K562 (cell line): ENCODE measurements around the gene FSTL4.

ENCODE experiments used
- GATA2 ChIP-seq: sonication (generic); formaldehyde crosslinking; IDR thresholded peaks from 2 replicates; pipeline ENCODE4 v1.4.0; 2020; ENCODE audit warnings: mild to moderate bottlenecking, missing genetic modification reagents
- SP1 ChIP-seq: sonication (generic); formaldehyde crosslinking; IDR thresholded peaks from 2 replicates; pipeline ENCODE4 v1.8.1; 2022; ENCODE audit warnings: mild to moderate bottlenecking, missing genetic modification reagents
- ZNF584 ChIP-seq: fragments of 200-800 bp; sonication (Bioruptor generic); IDR thresholded peaks from 2 replicates; pipeline ENCODE4 v1.6.1; 2016; ENCODE audit warnings: low read depth, mild to moderate bottlenecking, missing genetic modification characterization, missing compliant biosample characterization
- TF ChIP-seq, protein P1 (sequence below), 2 experiments: fragments of 450-650 bp in 1 of 2; IDR thresholded peaks; 2 replicates each; pipeline ENCODE4 v1.6.1; 2011 to 2017; ENCODE audit warnings: low read depth in 2 of 2, antibody characterized with exemption in 1 of 2, borderline replicate concordance in 1 of 2, low read length in 1 of 2, mild to moderate bottlenecking in 1 of 2, mixed read lengths in 1 of 2; ENCODE audit not compliant: control insufficient read depth in 1 of 2

- TF ChIP-seq, protein P1, sequence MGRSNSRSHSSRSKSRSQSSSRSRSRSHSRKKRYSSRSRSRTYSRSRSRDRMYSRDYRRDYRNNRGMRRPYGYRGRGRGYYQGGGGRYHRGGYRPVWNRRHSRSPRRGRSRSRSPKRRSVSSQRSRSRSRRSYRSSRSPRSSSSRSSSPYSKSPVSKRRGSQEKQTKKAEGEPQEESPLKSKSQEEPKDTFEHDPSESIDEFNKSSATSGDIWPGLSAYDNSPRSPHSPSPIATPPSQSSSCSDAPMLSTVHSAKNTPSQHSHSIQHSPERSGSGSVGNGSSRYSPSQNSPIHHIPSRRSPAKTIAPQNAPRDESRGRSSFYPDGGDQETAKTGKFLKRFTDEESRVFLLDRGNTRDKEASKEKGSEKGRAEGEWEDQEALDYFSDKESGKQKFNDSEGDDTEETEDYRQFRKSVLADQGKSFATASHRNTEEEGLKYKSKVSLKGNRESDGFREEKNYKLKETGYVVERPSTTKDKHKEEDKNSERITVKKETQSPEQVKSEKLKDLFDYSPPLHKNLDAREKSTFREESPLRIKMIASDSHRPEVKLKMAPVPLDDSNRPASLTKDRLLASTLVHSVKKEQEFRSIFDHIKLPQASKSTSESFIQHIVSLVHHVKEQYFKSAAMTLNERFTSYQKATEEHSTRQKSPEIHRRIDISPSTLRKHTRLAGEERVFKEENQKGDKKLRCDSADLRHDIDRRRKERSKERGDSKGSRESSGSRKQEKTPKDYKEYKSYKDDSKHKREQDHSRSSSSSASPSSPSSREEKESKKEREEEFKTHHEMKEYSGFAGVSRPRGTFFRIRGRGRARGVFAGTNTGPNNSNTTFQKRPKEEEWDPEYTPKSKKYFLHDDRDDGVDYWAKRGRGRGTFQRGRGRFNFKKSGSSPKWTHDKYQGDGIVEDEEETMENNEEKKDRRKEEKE (IDR thresholded peaks at IDR 0.05; ENCODE audit: borderline replicate concordance in 1 of 2, control insufficient read depth in 1 of 2, low read depth in 2 of 2, low read length in 1 of 2): no peak
- no peak for TF ChIP-seq SP1
- TF ChIP-seq GATA2 (CRISPR knock-in tag): no peak
- no peak for TF ChIP-seq ZNF584 (CRISPR knock-in tag)
Measured at GRCh38 chr5:133367984-133368383, 244.4 kb downstream of the FSTL4 start.
